Neural progenitor cell (in vitro differentiated cells): ENCODE measurements around the gene ZNF324. TPM values are rescaled to one million over a fixed set of nuclear protein-coding genes. Genes with fewer than 3 reads are reported as not detected.

Experiments
- DNase-seq: peaks from one replicate; pipeline ENCODE4 v3.0.0-alpha.2; 2016; ENCODE audit warnings: low spot score
- H2AFZ ChIP-seq: fragments of 200-600 bp; sonication (generic); replicated peaks from 2 replicates; pipeline ENCODE4 v1.6.1; 2016; ENCODE audit warnings: antibody characterized with exemption
- H3F3A ChIP-seq: fragments of 200-600 bp; sonication (generic); 2 replicates; pipeline ENCODE4 v1.6.1; 2016; ENCODE audit warnings: antibody characterized with exemption, low read depth
- H3K27ac ChIP-seq: fragments of 200-600 bp; sonication (generic); 2 replicates; pipeline ENCODE4 v1.5.1; 2016; ENCODE audit warnings: mild to moderate bottlenecking
- H3K27me3 ChIP-seq: fragments of 200-600 bp; sonication (generic); 2 replicates; pipeline ENCODE4 v1.6.1; 2016; ENCODE audit warnings: mild to moderate bottlenecking, moderate library complexity
- H3K36me3 ChIP-seq: fragments of 200-600 bp; sonication (generic); 2 replicates; pipeline ENCODE4 v1.5.1; 2016
- H3K4me1 ChIP-seq: fragments of 200-600 bp; sonication (generic); 2 replicates; pipeline ENCODE4 v1.6.1; 2016; ENCODE audit warnings: mixed run types
- H3K4me2 ChIP-seq: fragments of 200-600 bp; sonication (generic); 2 replicates; pipeline ENCODE4 v1.6.1; 2016
- H3K4me3 ChIP-seq: fragments of 200-600 bp; sonication (generic); 2 replicates; pipeline ENCODE4 v1.5.1; 2016
- H3K79me2 ChIP-seq: fragments of 200-600 bp; sonication (generic); 2 replicates; pipeline ENCODE4 v1.6.1; 2016; ENCODE audit warnings: low read depth
- H3K9ac ChIP-seq: fragments of 200-600 bp; sonication (generic); 2 replicates; pipeline ENCODE4 v1.6.1; 2016
- H3K9me3 ChIP-seq: fragments of 200-600 bp; sonication (generic); 2 replicates; pipeline ENCODE4 v1.5.1; 2016; ENCODE audit warnings: low read depth
- H4K20me1 ChIP-seq: fragments of 200-600 bp; sonication (generic); 2 replicates; pipeline ENCODE4 v1.6.1; 2016; ENCODE audit warnings: low read depth
- H3K27ac Mint-ChIP-seq: 3 replicates; pipeline ENCODE4 v1.8.0; 2021; ENCODE audit warnings: mixed read lengths
- H3K27me3 Mint-ChIP-seq: 2 replicates; pipeline ENCODE4 v1.8.0; 2022; ENCODE audit warnings: low read depth, mild to moderate bottlenecking, inconsistent platforms, moderate library complexity, mixed read lengths; ENCODE audit not compliant: insufficient read depth
- H3K36me3 Mint-ChIP-seq: 3 replicates; pipeline ENCODE4 v1.8.0; 2021; ENCODE audit warnings: mixed read lengths
- H3K4me1 Mint-ChIP-seq: 3 replicates; pipeline ENCODE4 v1.8.0; 2021; ENCODE audit warnings: mixed read lengths
- H3K4me3 Mint-ChIP-seq: 3 replicates; pipeline ENCODE4 v1.8.0; 2021; ENCODE audit warnings: mild to moderate bottlenecking, moderate library complexity, mixed read lengths
- H3K9me3 Mint-ChIP-seq: 3 replicates; pipeline ENCODE4 v1.8.0; 2020; ENCODE audit warnings: mixed read lengths
- CTCF ChIP-seq: fragments of 200-600 bp; sonication (generic); IDR thresholded peaks from 2 replicates; pipeline ENCODE4 v1.5.1; 2017; ENCODE audit warnings: antibody characterized with exemption, mild to moderate bottlenecking
- EZH2 ChIP-seq: fragments of 200-600 bp; sonication (generic); IDR thresholded peaks from 2 replicates; pipeline ENCODE4 v1.6.1; 2017; ENCODE audit warnings: antibody characterized with exemption, mild to moderate bottlenecking, moderate library complexity
- EZH2phosphoT487 ChIP-seq: fragments of 200-600 bp; sonication (generic); IDR thresholded peaks from 2 replicates; pipeline ENCODE4 v1.6.1; 2017; ENCODE audit warnings: antibody characterized with exemption
- total RNA-seq: library from RNA; depleted of rRNA; stranded (reverse); fragments of >200 nt; gene quantifications from 2 replicates; pipeline ENCODE4 v1.2.3, GENCODE V29; 2015; ENCODE audit warnings: low replicate concordance

ZNF324 gene
- total RNA-seq, 1 donor from 2014 or later, result 4.2 TPM

GRCh38 chr19:58477130-58477529 lies 10.2 kb downstream of the ZNF324 start:
- TF ChIP-seq CTCF (no peak), EZH2phosphoT487 (no peak), EZH2 (no peak)
- Mint-ChIP-seq H3K27me3 (peaks cover 7% of the 10 kb centered on the region), H3K36me3 (peaks cover 9% of the 10 kb centered on the region), H3K4me1 (peaks cover 15% of the 10 kb centered on the region), H3K9me3 (no peaks in the 10 kb centered on the region), H3K4me3 (peak overlapping the region; percentile 96), H3K27ac (peak overlapping the region; percentile 4)
- Histone ChIP-seq H3K27me3 (no peaks in the 10 kb centered on the region), H3K9me3 (no peaks in the 10 kb centered on the region), H3K4me1 (peaks cover 9% of the 10 kb centered on the region), H3F3A (peaks cover 22% of the 10 kb centered on the region), H4K20me1 (no peaks in the 10 kb centered on the region), H3K27ac (no peak overlapping the region), H3K9ac (peak overlapping the region; percentile 48), H3K79me2 (no peaks in the 10 kb centered on the region), H3K4me3 (peak overlapping the region; percentile 60), H2AFZ (no peak overlapping the region), H3K4me2 (peak overlapping the region; percentile 91), H3K36me3 (no peaks in the 10 kb centered on the region)
- DNase-seq, result no peak

- DNase-seq, result no peak
- no peaks in the 10 kb centered on the region for H3K79me2 ChIP-seq
- no peak overlapping the region for H3K27ac ChIP-seq
- TF ChIP-seq EZH2 (no peak), EZH2phosphoT487 (no peak), CTCF (no peak)
- H3K4me3 Mint-ChIP-seq, result no peak overlapping the region
- peaks cover 15% of the 10 kb centered on the region for H3K4me1 Mint-ChIP-seq
- H3K36me3 ChIP-seq, result no peaks in the 10 kb centered on the region
- no peak overlapping the region for H3K4me2 ChIP-seq
- peaks cover 22% of the 10 kb centered on the region for H3F3A ChIP-seq
- no peaks in the 10 kb centered on the region for H4K20me1 ChIP-seq
- H3K9ac ChIP-seq, result no peak overlapping the region
- H3K9me3 Mint-ChIP-seq, result no peaks in the 10 kb centered on the region
- no peak overlapping the region for H3K27ac Mint-ChIP-seq
- H3K9me3 ChIP-seq, result no peaks in the 10 kb centered on the region
- peaks cover 9% of the 10 kb centered on the region for H3K4me1 ChIP-seq
- H3K4me3 ChIP-seq, result no peak overlapping the region
- peaks cover 8% of the 10 kb centered on the region for H3K36me3 Mint-ChIP-seq
- H2AFZ ChIP-seq, result no peak overlapping the region
- H3K27me3 Mint-ChIP-seq, result peaks cover 7% of the 10 kb centered on the region
- no peaks in the 10 kb centered on the region for H3K27me3 ChIP-seq
These were observed 11.0 kb downstream of the ZNF324 start for GRCh38 chr19:58477871-58478270.

- TF ChIP-seq EZH2phosphoT487 (no peak), EZH2 (no peak), CTCF (no peak)
- Histone ChIP-seq H3K36me3 (no peaks in the 10 kb centered on the region), H3K79me2 (no peaks in the 10 kb centered on the region), H3K9ac (no peak overlapping the region), H3F3A (peaks cover 22% of the 10 kb centered on the region), H2AFZ (no peak overlapping the region), H3K27ac (no peak overlapping the region), H3K4me3 (no peak overlapping the region), H3K4me2 (no peak overlapping the region), H3K9me3 (no peaks in the 10 kb centered on the region), H4K20me1 (no peaks in the 10 kb centered on the region), H3K4me1 (peaks cover 9% of the 10 kb centered on the region), H3K27me3 (no peaks in the 10 kb centered on the region)
- peak overlapping the region; percentile 55 for H3K4me3 Mint-ChIP-seq
- peaks cover 8% of the 10 kb centered on the region for H3K36me3 Mint-ChIP-seq
- no peak for DNase-seq
- peaks cover 15% of the 10 kb centered on the region for H3K4me1 Mint-ChIP-seq
- no peak overlapping the region for H3K27ac Mint-ChIP-seq
- no peaks in the 10 kb centered on the region for H3K9me3 Mint-ChIP-seq
- peaks cover 7% of the 10 kb centered on the region for H3K27me3 Mint-ChIP-seq
These were observed 12.4 kb downstream of the ZNF324 start for GRCh38 chr19:58479303-58479702.
